ENCODE results near the gene EPB41L2.

- TF ChIP-seq, protein P1, sequence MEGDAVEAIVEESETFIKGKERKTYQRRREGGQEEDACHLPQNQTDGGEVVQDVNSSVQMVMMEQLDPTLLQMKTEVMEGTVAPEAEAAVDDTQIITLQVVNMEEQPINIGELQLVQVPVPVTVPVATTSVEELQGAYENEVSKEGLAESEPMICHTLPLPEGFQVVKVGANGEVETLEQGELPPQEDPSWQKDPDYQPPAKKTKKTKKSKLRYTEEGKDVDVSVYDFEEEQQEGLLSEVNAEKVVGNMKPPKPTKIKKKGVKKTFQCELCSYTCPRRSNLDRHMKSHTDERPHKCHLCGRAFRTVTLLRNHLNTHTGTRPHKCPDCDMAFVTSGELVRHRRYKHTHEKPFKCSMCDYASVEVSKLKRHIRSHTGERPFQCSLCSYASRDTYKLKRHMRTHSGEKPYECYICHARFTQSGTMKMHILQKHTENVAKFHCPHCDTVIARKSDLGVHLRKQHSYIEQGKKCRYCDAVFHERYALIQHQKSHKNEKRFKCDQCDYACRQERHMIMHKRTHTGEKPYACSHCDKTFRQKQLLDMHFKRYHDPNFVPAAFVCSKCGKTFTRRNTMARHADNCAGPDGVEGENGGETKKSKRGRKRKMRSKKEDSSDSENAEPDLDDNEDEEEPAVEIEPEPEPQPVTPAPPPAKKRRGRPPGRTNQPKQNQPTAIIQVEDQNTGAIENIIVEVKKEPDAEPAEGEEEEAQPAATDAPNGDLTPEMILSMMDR (IDR thresholded peaks at IDR 0.05; ENCODE audit: poor library complexity) = no peak
- TF ChIP-seq EZH2 (IDR thresholded peaks at IDR 0.05; ENCODE audit: borderline replicate concordance) = no peak
Measured at GRCh38 chr6:130863415-130864230, 199.4 kb downstream of the EPB41L2 start.
